ENCODE results near the gene TRRAP.
"Not testable (repeated sequence)": the region's sequence is repeated elsewhere in the genome, so short reads cannot be mapped to it uniquely, and the experiment has no call there.

TRRAP gene

DNA sequence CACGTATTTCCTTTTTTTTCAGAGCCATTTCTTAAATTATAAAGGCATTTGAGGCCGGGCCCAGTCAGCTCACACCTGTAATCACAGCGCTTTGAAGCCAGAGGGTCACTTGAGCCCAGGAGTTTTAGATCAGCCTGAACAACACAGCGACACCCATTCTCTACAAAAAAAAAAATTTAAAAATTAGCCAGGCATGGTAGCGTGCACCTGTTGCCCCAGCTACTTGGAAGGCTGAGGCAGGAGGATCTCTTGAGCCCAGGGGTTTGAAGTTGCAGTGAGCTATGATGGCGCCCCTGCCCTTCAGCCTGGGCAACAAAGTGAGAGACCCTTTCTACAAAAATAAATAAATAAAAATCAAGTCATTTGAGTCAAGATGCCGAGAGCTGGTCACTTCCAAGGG is 11.6 kb upstream of the TRRAP start:
- DNase-seq = no peak

GRCh38 chr7:98868450-98868849 is 9.9 kb upstream of the TRRAP start:
- no peak for DNase-seq

- no peak for DNase-seq
Observed at GRCh38 chr7:98869027-98869596, 9.2 kb upstream of the TRRAP start.

DNA sequence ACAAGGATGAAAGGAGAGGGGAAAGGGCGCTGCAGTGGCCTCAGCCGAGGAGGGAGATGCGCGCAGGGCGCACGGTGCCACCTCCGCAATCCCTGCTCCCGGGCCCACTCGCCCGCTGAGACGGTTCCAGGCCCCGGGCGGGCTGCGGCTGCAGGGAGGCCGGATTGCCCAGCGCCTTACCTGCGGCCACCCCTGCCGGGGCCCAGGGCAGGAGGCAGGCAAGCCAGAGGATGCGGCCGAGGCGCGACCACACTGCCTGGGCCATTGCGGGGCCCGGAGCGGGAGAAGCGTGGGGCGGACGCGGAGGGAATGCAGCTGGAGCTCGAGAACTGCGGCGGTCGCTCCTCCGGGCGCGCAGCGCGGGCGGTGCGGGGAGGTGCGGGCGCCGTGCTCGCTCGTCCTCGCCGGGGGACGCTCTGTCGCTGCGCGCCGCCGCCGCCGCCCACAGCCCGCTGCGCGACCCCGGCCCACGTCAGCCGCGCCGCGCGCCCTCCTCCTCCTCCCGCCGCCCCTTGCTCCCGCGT is 8.7 kb upstream of the TRRAP start, which contains the start of gene TMEM130:
TMEM130 (minus strand) TSS at position 418 of the 524 bp plus-strand sequence; CDS start at position 265, 153 bp downstream.
- DNase-seq = no peak

DNA sequence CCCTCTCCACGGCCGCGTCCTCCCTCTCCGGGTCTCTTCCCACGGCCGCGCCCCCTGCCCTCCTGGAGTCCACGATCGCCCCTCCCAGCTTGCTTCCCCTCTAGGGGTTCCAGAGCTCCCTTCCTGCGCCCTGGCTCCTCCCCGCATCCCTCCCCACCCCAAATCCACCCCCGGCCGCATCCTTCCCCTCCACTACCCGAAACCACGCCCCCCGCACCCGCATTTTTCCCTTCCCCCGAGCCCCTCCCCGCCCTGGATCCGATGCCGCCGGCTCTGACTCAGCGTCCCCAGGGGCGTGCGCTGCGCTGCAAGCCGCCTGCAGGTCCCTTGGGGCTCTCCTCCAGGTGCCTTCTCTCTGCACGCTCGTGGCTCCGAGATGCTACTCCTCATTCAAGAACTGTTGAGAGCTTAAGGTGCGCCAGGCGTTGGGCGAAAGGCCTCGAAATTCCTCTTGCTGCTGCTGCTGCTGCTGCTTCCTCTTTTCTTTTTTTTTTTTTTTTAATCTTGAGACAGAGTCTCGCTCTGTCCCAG is 8.1 kb upstream of the TRRAP start:
- peak; percentile 77 for DNase-seq

DNA sequence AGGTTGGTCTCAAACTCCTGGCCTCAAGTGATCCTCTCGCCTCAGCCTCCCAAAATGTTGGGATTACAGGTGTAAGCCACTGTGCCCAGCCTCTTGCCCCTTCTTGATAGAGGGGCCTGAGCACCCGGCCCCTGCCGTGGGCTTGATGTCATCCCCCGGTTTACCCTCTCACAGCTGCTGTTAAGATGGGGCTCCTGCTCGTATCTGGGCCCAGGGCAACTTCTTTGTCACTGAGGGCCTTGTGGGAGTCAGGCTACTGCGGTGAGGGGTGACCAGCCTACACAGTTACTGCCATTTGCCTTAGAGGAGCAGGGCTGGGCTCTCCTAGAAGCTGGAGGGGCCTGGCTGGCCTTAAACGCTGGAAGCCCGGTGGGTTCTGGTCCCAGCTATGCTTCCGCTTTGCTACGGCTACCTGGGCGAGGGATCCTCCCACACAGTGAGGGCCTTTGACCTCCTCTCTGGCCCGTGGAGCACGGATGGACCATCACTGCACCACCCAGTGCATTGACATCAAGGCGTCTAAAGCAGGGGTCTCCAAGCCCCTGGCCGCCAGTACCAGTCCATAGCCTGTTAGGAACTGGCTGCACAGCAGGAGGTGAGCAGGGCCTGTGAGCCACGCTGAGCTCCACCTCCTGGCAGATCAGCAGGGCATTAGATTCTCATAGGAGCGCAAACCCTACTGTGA is 7.4 kb upstream of the TRRAP start:
- no peak for DNase-seq

DNA sequence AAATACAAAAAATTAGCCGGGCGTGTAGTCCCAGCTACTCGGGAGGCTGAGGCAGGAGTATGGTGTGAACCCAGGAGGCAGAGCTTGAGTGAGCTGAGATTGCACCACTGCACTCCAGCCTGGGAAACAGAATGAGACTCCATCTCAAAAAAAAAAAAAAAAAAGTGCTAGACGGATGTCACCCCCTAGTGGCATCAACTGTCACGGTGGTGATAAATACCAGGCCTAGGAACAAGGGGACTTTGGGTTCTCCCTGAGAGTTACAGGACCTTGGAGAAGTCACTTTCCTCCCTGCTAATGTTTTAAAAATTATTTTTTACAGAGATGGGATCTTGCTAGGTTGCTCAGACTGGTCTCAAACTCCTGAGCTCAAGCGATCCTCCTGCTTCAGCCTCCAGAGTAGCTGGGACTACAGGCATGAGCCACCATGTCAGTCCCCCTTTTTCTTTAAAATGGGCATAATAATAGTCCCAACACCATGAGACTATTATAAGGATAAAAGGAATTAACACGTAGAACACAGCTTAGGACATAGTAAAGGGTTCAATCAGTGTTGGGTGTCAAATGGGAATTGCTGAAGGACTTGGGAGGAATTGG is 5.9 kb upstream of the TRRAP start:
- peak; percentile 27 for DNase-seq

GRCh38 chr7:98873610-98874009 is 4.7 kb upstream of the TRRAP start:
- DNase-seq = not testable (repeated sequence)

DNA sequence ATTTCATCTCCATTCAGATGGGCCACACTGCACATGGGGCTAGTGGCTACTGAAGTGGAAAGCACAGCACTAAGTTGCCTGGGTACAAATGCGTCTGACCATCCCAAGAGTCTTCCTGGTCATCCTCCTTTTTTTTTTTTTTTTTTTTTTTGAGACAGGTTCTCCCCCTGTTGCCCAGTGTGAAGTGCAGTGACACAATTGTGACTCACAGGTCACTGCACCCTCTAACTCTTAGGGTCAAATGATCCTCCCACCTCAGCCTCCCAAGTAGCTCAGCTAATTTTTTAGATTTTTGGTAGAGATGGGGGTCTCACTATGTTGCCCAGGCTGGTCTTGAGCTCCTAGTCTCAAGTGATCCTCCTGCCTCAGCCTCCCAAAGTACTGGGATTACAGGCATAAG is 3.4 kb upstream of the TRRAP start:
- DNase-seq = no peak

GRCh38 chr7:98875501-98875900 is 2.8 kb upstream of the TRRAP start:
- no peak for DNase-seq

DNA sequence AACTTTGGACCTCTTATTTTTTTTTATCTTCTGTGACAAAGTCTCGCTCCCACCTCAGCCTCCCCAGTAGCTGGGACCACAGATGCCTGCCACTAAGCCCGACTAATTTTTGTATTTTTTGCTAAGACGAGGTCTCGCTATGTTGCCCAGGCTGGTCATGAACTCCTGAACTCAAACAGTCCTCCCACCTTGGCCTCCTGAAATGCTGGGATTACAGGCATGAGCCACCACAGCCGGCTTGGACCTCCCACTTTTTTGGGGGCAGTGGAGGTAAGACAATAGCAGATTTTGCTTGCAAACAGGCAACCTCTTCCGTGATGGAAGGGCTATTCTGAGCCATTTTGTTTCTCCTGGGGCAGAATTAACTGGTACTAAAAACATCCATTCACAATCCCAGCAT is 1.2 kb upstream of the TRRAP start:
- no peak for DNase-seq

GRCh38 chr7:98877692-98878364 is 504 bp upstream of the TRRAP start:
- DNase-seq = no peak

GRCh38 chr7:98879198-98879978 is 1.1 kb downstream of the TRRAP start:
- peak; percentile 73 for DNase-seq

- no peak for DNase-seq
Observed at GRCh38 chr7:98879979-98880315, 1.6 kb downstream of the TRRAP start.

- DNase-seq = no peak
Observed at GRCh38 chr7:98880485-98880884, 2.2 kb downstream of the TRRAP start.

DNA sequence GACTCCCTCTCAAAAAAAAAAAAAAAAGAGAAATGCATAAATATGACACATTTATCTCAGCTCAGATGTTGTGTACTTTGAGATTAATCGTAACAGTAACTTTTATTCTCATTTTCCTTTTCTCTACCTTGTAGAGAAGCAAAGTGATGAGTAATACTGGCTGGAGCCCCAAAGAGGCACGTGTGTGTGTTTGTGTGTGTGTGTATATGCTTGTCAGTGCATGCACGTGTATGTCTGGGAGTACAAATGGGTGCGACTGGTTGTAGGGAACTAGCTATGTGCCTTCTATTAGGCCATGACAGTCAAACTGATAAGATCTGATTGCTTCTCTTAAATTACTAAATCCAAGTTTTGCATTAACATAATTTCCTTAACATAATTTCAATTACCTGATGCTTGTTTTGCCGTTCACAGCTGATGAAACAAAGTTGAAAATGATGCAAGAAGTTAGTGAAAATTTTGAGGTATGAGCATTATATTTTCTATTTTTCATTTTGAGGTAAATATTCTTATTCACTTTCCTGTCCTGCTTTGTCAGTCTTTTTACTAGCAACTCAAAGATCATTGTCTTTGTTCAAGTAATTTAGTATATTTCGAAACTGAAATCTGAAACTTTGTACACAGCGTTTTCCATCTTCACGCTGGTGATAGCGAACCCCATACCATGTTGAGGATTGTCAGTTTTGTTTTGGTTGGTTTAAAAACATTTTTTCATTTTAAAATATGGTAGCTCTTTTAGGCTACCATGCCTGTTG is 3.4 kb downstream of the TRRAP start:
- no peak for DNase-seq

DNA sequence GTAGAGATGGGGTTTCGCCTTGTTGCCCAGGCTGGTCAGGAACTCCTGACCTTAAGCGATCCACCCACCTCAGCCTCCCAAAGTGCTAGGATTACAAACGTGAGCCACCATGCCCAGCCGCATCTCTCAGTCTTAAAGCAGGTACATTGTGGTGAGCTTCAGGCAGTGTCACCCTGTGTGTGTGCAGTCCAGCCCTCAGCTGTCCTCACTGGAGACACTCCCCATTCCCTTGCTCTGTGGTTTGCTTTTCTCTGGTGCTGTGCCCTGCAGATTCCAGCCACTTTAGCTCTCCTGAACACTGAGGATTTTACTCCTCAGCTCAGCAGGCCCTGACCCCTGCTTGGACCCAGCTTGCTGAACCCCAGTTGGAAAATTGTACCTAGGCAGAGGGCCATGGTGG is 6.1 kb downstream of the TRRAP start:
- DNase-seq = no peak

DNA sequence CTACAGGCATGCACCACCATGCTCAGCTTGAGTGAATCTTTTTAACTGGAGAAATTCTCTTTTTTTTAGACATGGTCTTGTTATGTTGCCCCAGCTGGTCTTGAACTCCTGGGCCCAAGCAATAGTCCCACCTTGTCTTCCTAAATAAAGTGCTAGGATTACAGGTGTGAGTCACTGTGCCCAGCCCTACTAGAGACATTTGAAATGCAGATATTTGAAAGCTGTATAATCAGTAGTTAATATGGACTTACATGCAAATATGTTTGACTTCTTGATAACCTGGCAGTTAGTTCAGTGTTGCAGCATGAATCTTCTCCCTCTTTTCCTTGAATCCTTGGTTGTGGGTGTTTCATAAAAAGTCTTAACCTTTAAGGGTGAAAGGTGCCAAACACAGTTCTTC is 8.7 kb downstream of the TRRAP start:
- DNase-seq = no peak

GRCh38 chr7:98892609-98893008 is 14.3 kb downstream of the TRRAP start:
- DNase-seq = no peak

DNA sequence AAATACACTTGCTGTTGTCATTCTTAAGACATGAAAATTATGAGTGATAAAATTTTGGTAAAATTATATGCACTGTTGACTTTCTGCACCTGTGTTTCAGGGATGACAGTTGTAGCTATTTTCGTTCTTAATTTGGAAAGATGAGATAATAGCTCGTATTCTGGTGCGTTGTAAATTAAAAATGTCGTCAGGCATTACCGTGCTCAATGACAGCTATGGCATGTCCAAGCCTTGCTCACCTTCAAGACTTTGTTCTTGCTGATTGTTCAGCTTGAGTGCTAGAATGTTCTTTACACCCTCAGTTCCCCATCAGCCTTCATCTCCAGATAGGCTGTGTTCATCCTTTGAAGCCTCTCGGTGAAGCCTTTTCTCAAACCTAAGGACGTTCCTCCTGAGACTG is 21.5 kb downstream of the TRRAP start:
- DNase-seq = no peak

DNA sequence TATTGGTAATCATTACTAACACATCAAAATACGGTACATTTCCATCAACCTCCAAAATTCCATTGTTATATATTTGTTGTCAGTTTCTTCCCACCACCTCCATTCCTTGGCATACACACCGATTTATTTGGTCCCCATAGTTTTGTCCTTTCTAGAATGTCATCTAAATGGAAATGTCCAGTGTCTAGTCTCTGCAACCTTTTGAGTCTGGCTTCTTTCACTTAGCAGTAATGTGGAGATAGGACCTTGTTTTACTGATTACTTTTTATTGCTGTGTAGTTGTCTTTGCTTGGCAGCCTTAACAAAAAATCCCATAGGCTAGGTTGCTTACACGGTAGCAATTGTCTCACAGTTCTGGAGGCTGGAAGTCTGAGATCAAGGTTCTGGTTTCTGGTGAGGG is 22.5 kb downstream of the TRRAP start:
- no peak for DNase-seq

GRCh38 chr7:98902523-98902922 is 24.2 kb downstream of the TRRAP start:
- no peak for DNase-seq

Measured in CD4-positive, alpha-beta T cell treated with Interleukin-6 for 4 hours (primary cell).